GM10248 (cell line): ENCODE data around the gene CFAP77.

ENCODE experiments used
- CTCF ChIA-PET: fragments of 300-600 bp; sonication (Branson Sonifier 250); formaldehyde crosslinking; extraction: SDS; loops from one replicate; lab custom pipeline; 2021; ENCODE audit warnings: antibody characterized with exemption; lab: Yijun Ruan, JAX
- POLR2A ChIA-PET: fragments of 350-650 bp; sonication (Branson Sonifier 250); formaldehyde crosslinking; extraction: SDS; loops from one replicate; lab custom pipeline; 2020; ENCODE audit warnings: antibody characterized with exemption; lab: Yijun Ruan, JAX
- DNase-seq: peaks from one replicate; pipeline ENCODE4 v3.0.0; 2012; ENCODE audit errors: extremely low spot score
- CTCF ChIP-seq: IDR thresholded peaks from 2 replicates; pipeline ENCODE4 v1.5.1; 2012; ENCODE audit warnings: mild to moderate bottlenecking, low read depth; ENCODE audit errors: extremely low read depth, missing control alignments, control extremely low read depth

CFAP77 gene

GRCh38 chr9:132474253-132474652, 64.2 kb downstream of the CFAP77 start:
- DNase-seq = no peak
- ChIA-PET POLR2A (no interaction called here), CTCF (no interaction called here)
- TF ChIP-seq CTCF = no peak

- no peak for TF ChIP-seq CTCF
- ChIA-PET CTCF (no interaction called here), POLR2A (no interaction called here)
- DNase-seq = no peak
Observed at GRCh38 chr9:132478353-132479050, 68.5 kb downstream of the CFAP77 start.

GRCh38 chr9:132479733-132480132, 69.7 kb downstream of the CFAP77 start:
- no peak for DNase-seq
- TF ChIP-seq CTCF = no peak
- CTCF ChIA-PET = interaction anchor here (0.6 kb wide), 1 partner anchor 27 kb away, joined by 3 read pairs; no protein-coding TSS in a partner anchor
- POLR2A ChIA-PET = no interaction called here

GRCh38 chr9:132481053-132481849, 71.2 kb downstream of the CFAP77 start:
- no peak for DNase-seq
- ChIA-PET CTCF (interaction anchor here (0.7 kb wide), 1 partner anchor 1163 kb away, joined by 3 read pairs; no protein-coding TSS in a partner anchor), POLR2A (interaction anchor here (0.5 kb wide), 1 partner anchor 14 kb away, joined by 3 read pairs; no protein-coding TSS in a partner anchor)
- no peak for TF ChIP-seq CTCF

GRCh38 chr9:132482196-132482813, 72.3 kb downstream of the CFAP77 start:
- DNase-seq = no peak
- TF ChIP-seq CTCF = no peak
- POLR2A ChIA-PET = no interaction called here
- CTCF ChIA-PET = interaction anchor here (0.7 kb wide), 1 partner anchor 1162 kb away, joined by 3 read pairs; no protein-coding TSS in a partner anchor

- DNase-seq = no peak
- ChIA-PET POLR2A (no interaction called here), CTCF (interaction anchor here (0.7 to 1.5 kb wide), 3 partner anchors 10 to 90 kb away, joined by 3 to 4 read pairs (median 3); no protein-coding TSS in a partner anchor)
- no peak for TF ChIP-seq CTCF
Observed at GRCh38 chr9:132485393-132485792, 75.4 kb downstream of the CFAP77 start.
